IMR-90 (cell line): ENCODE data around the gene TRPC6. TPM values are rescaled to one million over a fixed set of nuclear protein-coding genes. Genes with fewer than 3 reads are reported as not detected.

Source experiments
- ATAC-seq: fragments of 200-7000 bp; cut with Tn5 transposase; 2 replicates; pipeline ENCODE4 v1.9.1; 2020; ENCODE audit warnings: low read depth, mild to moderate bottlenecking, moderate library complexity
- BruUV-seq: library from RNA; stranded (reverse); fragments of 400-500 nt; replicated peaks from 2 replicates; lab custom pipeline; 2021; lab: Mats Ljungman, UMichigan
- CTCF ChIA-PET: fragments of 300-600 bp; formaldehyde crosslinking; extraction: SDS; loops from one replicate; lab custom pipeline; 2021; ENCODE audit warnings: antibody characterized with exemption; lab: Yijun Ruan, JAX
- POLR2A ChIA-PET: fragments of 300-600 bp; sonication (Branson Sonifier 250); formaldehyde crosslinking; loops from one replicate; lab custom pipeline; 2022; ENCODE audit warnings: antibody characterized with exemption; ENCODE audit not compliant: unreplicated experiment; lab: Charles Lee
- DNase-seq: peaks from one replicate; pipeline ENCODE4 v3.0.0; 2013
- H2AFZ ChIP-seq: replicated peaks from 2 replicates; pipeline ENCODE3; 2013; ENCODE audit warnings: low read length, mild to moderate bottlenecking; ENCODE audit not compliant: poor library complexity
- H2AK5ac ChIP-seq: 2 replicates; pipeline ENCODE4 v1.6.1; 2013; ENCODE audit warnings: low read depth, low read length, inconsistent platforms
- H2AK9ac ChIP-seq: replicated peaks from 2 replicates; pipeline ENCODE3; 2013; ENCODE audit warnings: mild to moderate bottlenecking, low read depth, low read length, moderate library complexity; ENCODE audit not compliant: poor library complexity
- H2BK120ac ChIP-seq: 2 replicates; pipeline ENCODE4 v1.6.1; 2013; ENCODE audit warnings: low read depth, low read length, inconsistent platforms
- H2BK15ac ChIP-seq: 3 replicates; pipeline ENCODE4 v1.6.1; 2013; ENCODE audit warnings: low read depth, low read length, inconsistent platforms
- H2BK20ac ChIP-seq: 2 replicates; pipeline ENCODE4 v1.6.1; 2013; ENCODE audit warnings: low read depth, mild to moderate bottlenecking, inconsistent platforms, low read length, moderate library complexity
- H2BK5ac ChIP-seq: 2 replicates; pipeline ENCODE4 v1.6.1; 2013; ENCODE audit warnings: mild to moderate bottlenecking, low read depth, low read length, inconsistent platforms; ENCODE audit not compliant: poor library complexity, severe bottlenecking
- H3K14ac ChIP-seq: replicated peaks from 2 replicates; pipeline ENCODE4 v1.6.1; 2013; ENCODE audit warnings: low read depth, low read length, inconsistent platforms
- H3K18ac ChIP-seq: 2 replicates; pipeline ENCODE4 v1.6.1; 2013; ENCODE audit warnings: low read depth, low read length, control low read depth
- H3K23ac ChIP-seq: 2 replicates; pipeline ENCODE4 v1.6.1; 2013; ENCODE audit warnings: low read depth, low read length, inconsistent platforms
- H3K27ac ChIP-seq: 2 replicates; pipeline ENCODE4 v1.5.1; 2013; ENCODE audit warnings: mild to moderate bottlenecking, control low read depth, low read length; ENCODE audit not compliant: insufficient read depth
- H3K27me3 ChIP-seq: 2 replicates; pipeline ENCODE4 v1.6.1; 2013; ENCODE audit warnings: low read length; ENCODE audit not compliant: control insufficient read depth, insufficient read depth
- H3K36me3 ChIP-seq: 2 replicates; pipeline ENCODE4 v1.6.1; 2013; ENCODE audit warnings: low read length, mixed read lengths; ENCODE audit not compliant: control insufficient read depth, insufficient read depth
- H3K4ac ChIP-seq: 2 replicates; pipeline ENCODE4 v1.6.1; 2013; ENCODE audit warnings: low read depth, low read length, inconsistent platforms
- H3K4me1 ChIP-seq: 2 replicates; pipeline ENCODE4 v1.6.1; 2013; ENCODE audit warnings: low read length, mixed read lengths; ENCODE audit not compliant: control insufficient read depth, insufficient read depth
- H3K4me2 ChIP-seq: 2 replicates; pipeline ENCODE4 v1.6.1; 2013; ENCODE audit warnings: low read depth, mild to moderate bottlenecking, control low read depth, low read length, moderate library complexity
- H3K4me3 ChIP-seq: 2 replicates; pipeline ENCODE4 v1.5.1; 2013; ENCODE audit warnings: low read depth, mild to moderate bottlenecking, control low read depth, low read length, moderate library complexity; ENCODE audit not compliant: insufficient read depth
- H3K56ac ChIP-seq: 2 replicates; pipeline ENCODE4 v1.6.1; 2013; ENCODE audit warnings: low read length, inconsistent platforms; ENCODE audit not compliant: insufficient read depth; ENCODE audit errors: extremely low read depth
- H3K79me1 ChIP-seq, 2 experiments: 2 replicates each; pipeline ENCODE4 v1.6.1; 2013; ENCODE audit warnings: low read length in 2 of 2, inconsistent platforms in 1 of 2, low read depth in 1 of 2
- H3K9ac ChIP-seq: 2 replicates; pipeline ENCODE4 v1.6.1; 2013; ENCODE audit warnings: low read depth, low read length, control low read depth
- H3K9me1 ChIP-seq: 2 replicates; pipeline ENCODE4 v1.6.1; 2013; ENCODE audit warnings: low read length, inconsistent platforms; ENCODE audit not compliant: insufficient read depth
- H3K9me3 ChIP-seq: 2 replicates; pipeline ENCODE4 v1.6.1; 2013; ENCODE audit warnings: low read length; ENCODE audit not compliant: control insufficient read depth, insufficient read depth
- H4K20me1 ChIP-seq: 2 replicates; pipeline ENCODE4 v1.6.1; 2013; ENCODE audit warnings: low read length, inconsistent platforms; ENCODE audit not compliant: insufficient read depth
- H4K5ac ChIP-seq: 2 replicates; pipeline ENCODE4 v1.6.1; 2013; ENCODE audit warnings: mild to moderate bottlenecking, low read depth, low read length, control low read depth
- H4K8ac ChIP-seq, 2 experiments: 2 replicates each; pipeline ENCODE4 v1.6.1; 2013; ENCODE audit warnings: low read depth in 2 of 2, low read length in 2 of 2, control low read depth in 1 of 2, inconsistent platforms in 1 of 2
- H4K91ac ChIP-seq: 2 replicates; pipeline ENCODE4 v1.6.1; 2013; ENCODE audit warnings: low read depth, low read length, inconsistent platforms; ENCODE audit not compliant: insufficient read depth
- CEBPB ChIP-seq: IDR thresholded peaks from 2 replicates; pipeline ENCODE4 v1.6.1; 2012; ENCODE audit warnings: low read depth, low read length, improper control_type of control experiment
- FOS ChIP-seq: fragments of 150-350 bp; IDR thresholded peaks from 2 replicates; pipeline ENCODE4 v1.6.1; 2016; ENCODE audit warnings: low read depth, low read length
- MAZ ChIP-seq: IDR thresholded peaks from 2 replicates; pipeline ENCODE4 v1.6.1; 2012; ENCODE audit warnings: low read depth, mild to moderate bottlenecking, low read length, improper control_type of control experiment, moderate library complexity, borderline replicate concordance
- MXI1 ChIP-seq: IDR thresholded peaks from 2 replicates; pipeline ENCODE4 v1.6.1; 2012; ENCODE audit warnings: low read depth, mild to moderate bottlenecking, low read length, moderate library complexity, borderline replicate concordance
- RCOR1 ChIP-seq: IDR thresholded peaks from 2 replicates; pipeline ENCODE4 v1.6.1; 2012; ENCODE audit warnings: mild to moderate bottlenecking, low read length, improper control_type of control experiment; ENCODE audit not compliant: insufficient replicate concordance
- RFX5 ChIP-seq: IDR thresholded peaks from 2 replicates; pipeline ENCODE4 v1.8.0; 2012; ENCODE audit warnings: low read depth, mild to moderate bottlenecking, low read length, moderate library complexity
- SMC3 ChIP-seq: fragments of 150-350 bp; IDR thresholded peaks from 2 replicates; pipeline ENCODE4 v1.6.1; 2016; ENCODE audit warnings: low read depth, mild to moderate bottlenecking, antibody characterized with exemption, low read length, moderate library complexity
- WGBS, 2 experiments: methylation state at CpG; one replicate each; pipeline versions ENCODE4 v1.1.5 to v1.1.7; 2013; ENCODE audit warnings: missing lambda C conversion rate in 2 of 2; ENCODE audit not compliant: insufficient read length in 1 of 2; ENCODE audit errors: extremely low coverage in 2 of 2; 5-methylcytosine and 5-hydroxymethylcytosine counted together
- dilution Hi-C: fragments of 300-500 bp; cut with HindIII; formaldehyde crosslinking; loops from one replicate; pipeline ENCODE4 v1.14.3; 2018; ENCODE audit warnings: low sequenced_read_pairs; ENCODE audit not compliant: unreplicated experiment
- in situ Hi-C: fragments of 300-500 bp; cut with MboI; formaldehyde crosslinking; loops from 3 replicates; pipeline ENCODE4 v1.14.3; 2019; ENCODE audit warnings: low sequenced_read_pairs, inconsistent platforms, mixed read lengths
- intact Hi-C: fragments of 100-400 bp; cut with micrococcal nuclease; formaldehyde crosslinking; loops from 2 replicates; pipeline ENCODE4 v1.10.0; 2022
- polyA plus RNA-seq, 3 experiments: library from polyadenylated mRNA; depleted of rRNA; stranded (reverse); fragments of >200 nt; gene quantifications; 2 replicates each; pipeline ENCODE4 v1.2.3, GENCODE V29; 2012; ENCODE audit warnings: low replicate concordance in 1 of 3
- total RNA-seq: library from RNA; depleted of rRNA; stranded (reverse); fragments of >200 nt; gene quantifications from 2 replicates; pipeline ENCODE4 v1.2.3, GENCODE V29; 2012

Gene TRPC6
- total and polyA plus RNA-seq, 2 of the 4 experiments (the other 2 are of a cell fraction) = 0.99 to 2.3 TPM

GRCh38 chr11:101567071-101567470 lies 16.7 kb downstream of the TRPC6 start:
- ATAC-seq = no peak
- dilution Hi-C loops = no loop called here

More at GRCh38 chr11:101567071-101567470, 16.7 kb downstream of the TRPC6 start:
- H2BK20ac ChIP-seq = no peak overlapping the region
- no peak overlapping the region for H2BK5ac ChIP-seq
- no peak overlapping the region for H3K4ac ChIP-seq
- H2AFZ ChIP-seq = no peak overlapping the region
- CTCF ChIA-PET = no interaction called here
- no peak overlapping the region for H4K8ac ChIP-seq
- in situ Hi-C loops (no loop called here), intact Hi-C loops (no loop called here)
- no CpG with 5 or more reads among the region's 5 CpGs for WGBS, 2 experiments
- no peaks in the 10 kb centered on the region for H4K20me1 ChIP-seq
- H3K4me1 ChIP-seq = no peaks in the 10 kb centered on the region
- no peak overlapping the region for H2BK120ac ChIP-seq
- H4K91ac ChIP-seq = no peak overlapping the region
- no peak overlapping the region for H3K14ac ChIP-seq
- H3K9ac ChIP-seq = no peak overlapping the region
- H3K4me2 ChIP-seq = no peak overlapping the region
- H2AK5ac ChIP-seq = peak overlapping the region; percentile 28; the same call in 1 of the 2 replicates
- no peak overlapping the region for H2AK9ac ChIP-seq
- POLR2A ChIA-PET = no interaction called here
- no peak for TF ChIP-seq CEBPB
- no peak for TF ChIP-seq MAZ
- TF ChIP-seq MXI1 = no peak
- no peak for TF ChIP-seq SMC3
- no peak for TF ChIP-seq RCOR1
- TF ChIP-seq FOS = no peak
- no peak for TF ChIP-seq RFX5
- no peak overlapping the region for H4K5ac ChIP-seq
- H3K9me1 ChIP-seq = no peaks in the 10 kb centered on the region
- H3K27me3 ChIP-seq = no peaks in the 10 kb centered on the region
- H3K18ac ChIP-seq = no peak overlapping the region
- H3K36me3 ChIP-seq = no peaks in the 10 kb centered on the region
- H3K9me3 ChIP-seq = no peaks in the 10 kb centered on the region
- H2BK15ac ChIP-seq = no peak overlapping the region
- no peak overlapping the region for H3K23ac ChIP-seq
- H3K56ac ChIP-seq = no peak overlapping the region
- DNase-seq = no peak
- H3K4me3 ChIP-seq = no peak overlapping the region
- no peak overlapping the region for H3K27ac ChIP-seq
- H3K79me1 ChIP-seq = peaks cover 3 to 10% of the 10 kb centered on the region in 2 experiments; a peak in 2 of 4 replicates
- no TSS peak for BruUV-seq
